Right kidney (tissue), 1 donor: ENCODE measurements around the gene CPT1A.

Experiments used
- DNase-seq: peaks from one replicate; pipeline ENCODE4 v3.0.0-alpha.2; 2016

CPT1A gene

DNA sequence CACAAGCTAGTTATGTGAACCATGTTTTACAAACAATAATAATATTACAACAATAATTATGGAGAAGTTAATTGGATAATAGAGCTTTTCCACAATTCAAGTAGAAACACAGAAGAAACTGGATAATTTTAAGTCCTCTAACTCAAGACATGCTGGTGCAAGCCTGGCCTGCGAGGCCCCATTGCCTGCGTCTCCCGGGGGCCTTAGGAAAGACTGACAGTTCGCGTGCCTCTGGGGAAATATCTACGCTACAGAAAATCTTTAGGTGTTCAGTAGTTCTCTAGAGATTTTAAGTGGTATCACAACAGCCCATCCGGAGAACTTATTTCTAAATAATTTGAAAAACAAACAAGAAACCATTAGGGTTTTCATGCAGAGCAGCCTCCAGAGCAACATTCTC is 134.2 kb downstream of the CPT1A start:
- no peak for DNase-seq

DNA sequence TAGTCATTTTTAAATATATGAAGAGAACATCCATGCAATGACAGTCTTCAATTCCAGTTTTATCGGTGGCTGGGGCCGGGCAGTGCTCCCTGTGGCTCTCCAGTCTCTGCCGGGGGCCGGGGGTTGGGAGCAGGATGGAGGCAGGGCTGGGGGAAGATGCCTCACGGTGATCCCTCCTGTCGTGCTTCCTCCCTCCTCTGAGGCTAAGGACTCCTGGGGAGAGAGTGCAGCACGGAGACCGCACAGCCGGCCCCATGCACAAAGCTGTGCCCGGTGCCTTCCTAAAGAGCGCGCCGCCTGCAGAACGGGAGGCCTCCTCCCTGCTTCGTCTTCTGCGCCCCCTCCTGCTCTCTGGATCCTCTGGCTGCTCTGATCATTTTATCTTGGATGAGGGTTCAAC is 136.8 kb downstream of the CPT1A start:
- no peak for DNase-seq
